CD4-positive, alpha-beta T cell (primary cell): ENCODE measurements around the gene EXOC8. TPM values are rescaled to one million over a fixed set of nuclear protein-coding genes. Genes with fewer than 3 reads are reported as not detected.

Experiments
- ATAC-seq: fragments of 200-7000 bp; cut with Tn5 transposase; one replicate; pipeline ENCODE4 v1.10.0; 2022; ENCODE audit warnings: mild to moderate bottlenecking; ENCODE audit not compliant: poor library complexity
- CTCF ChIA-PET: fragments of 350-600 bp; sonication (Branson Sonifier 250); formaldehyde crosslinking; loops from one replicate; lab custom pipeline; 2021; ENCODE audit warnings: antibody characterized with exemption, inconsistent platforms; lab: Charles Lee
- POLR2A ChIA-PET: fragments of 350-600 bp; sonication (Branson Sonifier 250); formaldehyde crosslinking; loops from one replicate; lab custom pipeline; 2021; ENCODE audit warnings: antibody characterized with exemption, inconsistent platforms; lab: Charles Lee
- DNase-seq, 14 experiments: peaks; one replicate each; pipeline ENCODE4 v3.0.0-alpha.2; 2013 to 2020; ENCODE audit warnings: mixed read lengths in 2 of 14
- H3K27ac ChIP-seq, 2 donors: one replicate each; pipeline versions ENCODE4 v1.5.1 to v1.7.0; 2013; ENCODE audit warnings: low read length in 2 of 2, low read depth in 1 of 2, mild to moderate bottlenecking in 1 of 2
- H3K27me3 ChIP-seq, 2 experiments: 1 replicate in 1 of 2; 2 replicates in 1 of 2; pipeline versions ENCODE4 v1.6.1 to v1.7.0; 2013; ENCODE audit warnings: low read length in 2 of 2, control low read depth in 1 of 2, mild to moderate bottlenecking in 1 of 2, moderate library complexity in 1 of 2; ENCODE audit not compliant: insufficient read depth in 2 of 2, control insufficient read depth in 1 of 2
- H3K36me3 ChIP-seq: one replicate; pipeline ENCODE4 v1.6.1; 2013; ENCODE audit warnings: low read length, control low read depth; ENCODE audit not compliant: insufficient read depth
- H3K4me1 ChIP-seq: one replicate; pipeline ENCODE4 v1.6.1; 2013; ENCODE audit warnings: low read length, control low read depth; ENCODE audit not compliant: insufficient read depth
- H3K4me3 ChIP-seq: one replicate; pipeline ENCODE4 v1.5.1; 2013; ENCODE audit warnings: mild to moderate bottlenecking, low read length, moderate library complexity
- H3K9me3 ChIP-seq, 2 experiments: 1 replicate in 1 of 2; 2 replicates in 1 of 2; pipeline versions ENCODE4 v1.6.1 to v1.7.0; 2013; ENCODE audit warnings: low read length in 2 of 2, mild to moderate bottlenecking in 2 of 2, control low read depth in 1 of 2, moderate library complexity in 1 of 2; ENCODE audit not compliant: control insufficient read depth in 1 of 2, insufficient read depth in 1 of 2
- H3K27ac Mint-ChIP-seq: one replicate; pipeline ENCODE4 v1.8.0; 2020; ENCODE audit warnings: mixed read lengths
- H3K27me3 Mint-ChIP-seq: one replicate; pipeline ENCODE4 v1.8.0; 2021; ENCODE audit warnings: mixed read lengths
- H3K36me3 Mint-ChIP-seq: one replicate; pipeline ENCODE4 v1.8.0; 2021; ENCODE audit warnings: low read depth, mixed read lengths
- H3K4me1 Mint-ChIP-seq: one replicate; pipeline ENCODE4 v1.8.0; 2021; ENCODE audit warnings: low read depth, mixed read lengths
- H3K4me3 Mint-ChIP-seq: one replicate; pipeline ENCODE4 v1.8.0; 2020; ENCODE audit warnings: mild to moderate bottlenecking, mixed read lengths
- H3K9me3 Mint-ChIP-seq: one replicate; pipeline ENCODE4 v1.8.0; 2020; ENCODE audit warnings: mixed read lengths
- intact Hi-C, 2 experiments: fragments of 100-400 bp; cut with DNase I in 1 of 2; cut with micrococcal nuclease in 1 of 2; formaldehyde crosslinking; loops; one replicate each; pipeline versions ENCODE4 v1.15.1 to v1.9.0; 2023 to 2025; cut with DNase I, micrococcal nuclease
- total RNA-seq, 174 experiments: library from RNA in 2 of 174; stranded (reverse) in 2 of 174; gene quantifications; one replicate each; pipeline ENCODE4 v1.2.3 and lab custom pipeline; 2021 to 2026
- TF ChIP-seq, protein P1 (sequence below): fragments of 200-600 bp; IDR thresholded peaks from one replicate; pipeline ENCODE4 v1.8.0; 2022; ENCODE audit warnings: antibody characterized with exemption, mild to moderate bottlenecking

Gene EXOC8
- total RNA-seq, 2 experiments from 2014 or later, result 28.0 to 31.9 TPM

DNA sequence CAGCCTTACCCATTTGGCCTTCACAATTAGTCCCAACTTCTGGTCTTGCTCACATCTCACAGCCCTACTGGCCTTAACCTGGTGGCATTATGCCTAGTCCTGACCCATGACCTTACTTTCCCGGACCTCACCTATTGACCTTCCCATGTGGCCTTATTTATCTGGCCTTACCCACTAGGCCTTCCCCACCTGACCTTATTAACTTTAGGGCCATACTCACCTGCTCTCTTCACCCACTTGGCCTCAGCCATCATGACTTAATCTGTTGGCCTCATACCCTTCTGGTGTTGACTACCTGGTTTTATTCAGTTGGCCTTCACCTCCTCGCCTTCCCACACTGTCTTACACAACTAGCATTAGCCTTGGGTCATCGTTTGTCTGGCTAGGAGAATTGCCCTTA is 35.7 kb downstream of the EXOC8 start:
- TF ChIP-seq, protein P1, sequence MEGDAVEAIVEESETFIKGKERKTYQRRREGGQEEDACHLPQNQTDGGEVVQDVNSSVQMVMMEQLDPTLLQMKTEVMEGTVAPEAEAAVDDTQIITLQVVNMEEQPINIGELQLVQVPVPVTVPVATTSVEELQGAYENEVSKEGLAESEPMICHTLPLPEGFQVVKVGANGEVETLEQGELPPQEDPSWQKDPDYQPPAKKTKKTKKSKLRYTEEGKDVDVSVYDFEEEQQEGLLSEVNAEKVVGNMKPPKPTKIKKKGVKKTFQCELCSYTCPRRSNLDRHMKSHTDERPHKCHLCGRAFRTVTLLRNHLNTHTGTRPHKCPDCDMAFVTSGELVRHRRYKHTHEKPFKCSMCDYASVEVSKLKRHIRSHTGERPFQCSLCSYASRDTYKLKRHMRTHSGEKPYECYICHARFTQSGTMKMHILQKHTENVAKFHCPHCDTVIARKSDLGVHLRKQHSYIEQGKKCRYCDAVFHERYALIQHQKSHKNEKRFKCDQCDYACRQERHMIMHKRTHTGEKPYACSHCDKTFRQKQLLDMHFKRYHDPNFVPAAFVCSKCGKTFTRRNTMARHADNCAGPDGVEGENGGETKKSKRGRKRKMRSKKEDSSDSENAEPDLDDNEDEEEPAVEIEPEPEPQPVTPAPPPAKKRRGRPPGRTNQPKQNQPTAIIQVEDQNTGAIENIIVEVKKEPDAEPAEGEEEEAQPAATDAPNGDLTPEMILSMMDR, result no peak

GRCh38 chr1:231295938-231296337 is 41.7 kb downstream of the EXOC8 start:
- ChIA-PET POLR2A (no interaction called here), CTCF (no interaction called here)
- no peak for ATAC-seq
- H3K9me3 Mint-ChIP-seq, result no peaks in the 10 kb centered on the region
- TF ChIP-seq, protein P1, result no peak
- Histone ChIP-seq H3K36me3 (no peaks in the 10 kb centered on the region), H3K27me3 (no peaks in the 10 kb centered on the region), H3K27ac (no peak overlapping the region), H3K9me3 (no peaks in the 10 kb centered on the region), H3K4me1 (no peaks in the 10 kb centered on the region), H3K4me3 (no peak overlapping the region)
- no peaks in the 10 kb centered on the region for H3K36me3 Mint-ChIP-seq
- no peaks in the 10 kb centered on the region for H3K27me3 Mint-ChIP-seq
- no peak overlapping the region for H3K4me3 Mint-ChIP-seq
- no peak for DNase-seq
- intact Hi-C loops, result no loop called here
- H3K4me1 Mint-ChIP-seq, result no peaks in the 10 kb centered on the region
- H3K27ac Mint-ChIP-seq, result no peak overlapping the region

More for the DNA sequence above, 35.7 kb downstream of the EXOC8 start:
- Histone ChIP-seq H3K4me1 (no peaks in the 10 kb centered on the region), H3K9me3 (no peaks in the 10 kb centered on the region), H3K27ac (no peak overlapping the region), H3K27me3 (no peaks in the 10 kb centered on the region), H3K4me3 (no peak overlapping the region), H3K36me3 (no peaks in the 10 kb centered on the region)
- POLR2A ChIA-PET, result no interaction called here
- DNase-seq (no peak), ATAC-seq (no peak)
- Mint-ChIP-seq H3K27me3 (no peaks in the 10 kb centered on the region), H3K27ac (no peak overlapping the region), H3K4me1 (no peaks in the 10 kb centered on the region), H3K36me3 (no peaks in the 10 kb centered on the region), H3K9me3 (no peaks in the 10 kb centered on the region), H3K4me3 (no peak overlapping the region)
- CTCF ChIA-PET, result no interaction called here
- intact Hi-C loops, result no loop called here

DNA sequence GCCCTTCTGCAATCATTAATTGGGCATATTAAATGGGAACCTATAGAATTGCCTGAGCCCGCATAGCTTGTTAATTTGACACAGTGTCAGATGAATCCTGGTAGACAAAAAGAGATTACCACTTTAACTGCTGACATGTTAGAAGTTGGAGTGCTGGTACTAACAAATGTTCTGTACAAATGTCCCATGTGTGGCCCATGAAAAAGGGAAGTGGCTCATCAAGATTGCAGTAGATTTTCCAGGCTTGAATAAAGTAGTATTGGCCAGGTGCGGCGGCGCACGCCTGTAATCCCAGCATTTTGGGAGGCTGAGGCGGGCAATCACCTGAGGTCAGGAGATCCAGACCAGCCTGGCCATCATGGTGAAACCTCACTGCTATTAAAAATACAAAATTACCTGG is 51.0 kb downstream of the EXOC8 start:
- Mint-ChIP-seq H3K36me3 (no peaks in the 10 kb centered on the region), H3K27me3 (no peaks in the 10 kb centered on the region), H3K4me3 (no peak overlapping the region), H3K27ac (no peak overlapping the region), H3K4me1 (no peaks in the 10 kb centered on the region), H3K9me3 (no peaks in the 10 kb centered on the region)
- CTCF ChIA-PET, result interaction anchor here (0.6 kb wide), 1 partner anchor 38 kb away, joined by 3 read pairs; no protein-coding TSS in a partner anchor
- TF ChIP-seq, protein P1, result no peak
- no peak overlapping the region for H3K4me3 ChIP-seq
- H3K27ac ChIP-seq, result no peak overlapping the region
- H3K4me1 ChIP-seq, result no peaks in the 10 kb centered on the region
- no peaks in the 10 kb centered on the region for H3K27me3 ChIP-seq
- H3K9me3 ChIP-seq, result no peaks in the 10 kb centered on the region
- H3K36me3 ChIP-seq, result no peaks in the 10 kb centered on the region
- intact Hi-C loops, result no loop called here
- POLR2A ChIA-PET, result no interaction called here
- ATAC-seq (no peak), DNase-seq (no peak)
